T-helper 22 cell (primary cell): Measurements from ENCODE around the gene ITGA4.

Source experiments
- DNase-seq: peaks from one replicate; pipeline ENCODE4 v3.0.0-alpha.2; 2020; ENCODE audit warnings: low read depth

The ITGA4 gene

DNA sequence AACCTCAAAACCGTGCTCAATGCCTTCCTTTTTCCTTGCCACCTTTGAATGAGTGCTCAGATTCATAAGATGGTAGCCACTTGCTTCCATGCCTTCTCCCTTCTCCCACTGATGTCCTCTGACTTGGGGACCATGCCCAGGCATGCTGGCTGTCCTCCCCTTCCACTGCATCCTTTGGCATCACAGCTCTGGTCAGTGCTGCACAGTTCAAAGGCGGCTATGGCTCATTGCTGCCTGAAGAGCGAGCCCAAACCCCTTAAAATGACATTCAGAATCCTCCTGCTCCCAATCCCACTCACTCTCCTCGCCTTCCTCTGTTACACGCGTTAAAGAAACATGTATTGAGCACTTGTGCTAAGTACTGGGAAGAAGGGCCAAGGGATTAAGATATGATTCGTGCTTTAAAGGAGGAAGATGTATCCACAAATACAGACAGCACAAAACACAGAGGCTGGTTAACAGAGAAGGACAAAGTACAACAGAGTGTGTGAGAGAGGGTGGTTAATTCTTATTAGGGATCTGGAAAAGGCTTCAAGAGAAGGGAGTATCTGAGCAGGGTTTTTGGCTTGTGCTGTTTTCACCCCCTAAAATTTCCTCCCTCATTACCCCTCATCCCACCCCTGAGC, 118.0 kb downstream of the ITGA4 start:
- DNase-seq: no peak

DNA sequence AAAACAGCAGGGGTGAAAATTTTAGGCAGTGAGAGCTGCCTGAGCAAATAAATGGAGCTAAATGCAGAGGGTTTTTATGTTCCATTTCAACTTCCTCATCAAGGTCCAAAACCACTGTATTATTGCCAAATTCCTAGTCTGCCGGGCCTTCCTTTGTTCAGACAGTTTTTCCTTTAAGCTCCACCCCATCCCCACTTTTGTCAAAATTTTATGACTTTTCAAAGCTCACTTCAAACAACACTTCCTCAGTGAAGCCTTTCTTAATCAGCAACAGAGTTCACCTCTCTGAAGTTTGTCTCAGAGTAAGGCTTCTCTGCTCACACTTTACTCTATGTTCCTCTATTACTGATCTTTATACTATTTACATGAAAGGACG, 118.5 kb downstream of the ITGA4 start:
- no peak for DNase-seq

DNA sequence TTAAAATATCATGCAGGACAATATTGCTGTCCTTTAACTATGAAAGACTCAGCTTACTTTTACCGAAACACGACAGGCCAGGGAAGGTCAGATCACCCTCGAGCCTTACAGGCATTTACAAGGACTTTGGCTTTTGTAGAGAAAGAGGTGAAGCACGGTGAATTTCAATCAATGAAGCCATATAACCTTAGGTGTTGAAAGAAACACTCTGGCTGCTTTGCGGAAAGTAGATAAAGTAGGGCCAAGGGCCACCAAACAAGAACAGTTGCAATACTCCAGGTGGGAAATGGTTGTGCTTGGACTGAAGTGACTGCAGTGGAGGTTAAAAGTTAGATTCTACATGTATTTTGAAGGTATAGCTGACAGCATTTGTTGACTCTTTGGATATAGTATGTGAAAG, 119.2 kb downstream of the ITGA4 start:
- DNase-seq: no peak

DNA sequence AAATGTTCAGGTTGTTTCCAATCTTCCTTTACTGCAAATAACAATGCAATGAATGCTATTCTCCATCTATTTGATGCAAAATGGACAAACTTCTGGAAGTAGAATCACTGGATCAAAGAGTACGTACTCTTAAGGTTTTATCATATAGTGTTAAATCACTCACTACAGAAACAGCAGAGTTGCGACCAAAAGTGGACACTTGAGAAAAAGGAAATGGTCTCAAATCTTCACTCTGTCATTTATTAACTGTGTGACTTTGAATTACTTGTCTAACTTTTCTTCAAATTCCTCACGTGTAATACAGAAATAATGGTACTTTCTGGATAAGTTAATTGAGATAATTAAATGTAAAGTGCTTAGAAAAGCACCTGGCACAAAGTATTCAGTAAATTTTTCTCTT, 121.6 kb downstream of the ITGA4 start:
- no peak for DNase-seq

DNA sequence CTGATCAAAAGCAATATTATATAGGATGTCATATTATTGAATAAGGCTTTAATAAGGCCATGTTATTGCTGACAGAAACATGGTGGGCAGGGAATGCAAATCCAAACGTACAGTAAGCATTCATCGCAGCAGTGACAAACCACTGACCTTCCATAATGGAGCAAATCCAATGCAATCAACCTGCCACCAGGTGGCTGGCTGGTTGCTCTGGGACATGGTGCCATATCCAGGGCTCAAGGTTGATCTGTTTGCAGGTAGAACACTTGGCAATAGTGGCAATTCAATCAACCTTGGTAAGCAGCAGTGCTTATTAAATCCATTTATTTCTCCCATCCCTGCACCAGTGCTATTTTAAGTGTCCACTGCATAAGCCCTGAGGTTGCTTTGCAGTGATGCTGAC, 124.3 kb downstream of the ITGA4 start:
- no peak for DNase-seq

DNA sequence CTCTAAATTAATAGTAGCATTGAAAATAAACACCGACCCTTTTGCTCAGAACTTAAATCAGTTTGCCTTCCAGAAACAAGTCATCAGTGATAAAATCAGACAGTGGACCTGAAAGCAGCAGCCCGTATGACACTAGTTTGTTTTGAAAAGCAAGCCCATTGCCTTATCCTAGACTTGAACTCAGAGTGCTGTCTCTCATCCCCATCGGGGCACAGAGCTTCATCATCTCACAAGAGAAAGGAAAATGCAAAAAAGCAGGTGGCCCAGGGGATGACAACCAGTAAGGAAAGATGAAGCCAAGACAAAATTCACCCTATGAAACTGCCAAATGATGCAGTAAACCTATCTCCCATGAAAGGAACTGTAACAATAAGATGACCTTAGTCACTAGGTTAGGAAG, 128.5 kb downstream of the ITGA4 start:
- no peak for DNase-seq
